Neuronal stem cell (in vitro differentiated cells): Measurements from ENCODE around the gene FLT3LG.

Source experiments
- DNase-seq: peaks from one replicate; pipeline ENCODE4 v3.0.0-alpha.2; 2013; ENCODE audit warnings: low spot score
- H2AFZ ChIP-seq: one replicate; pipeline ENCODE4 v1.6.1; 2013; ENCODE audit warnings: mild to moderate bottlenecking, low read length, inconsistent platforms
- H2AK5ac ChIP-seq: 2 replicates; pipeline ENCODE4 v1.6.1; 2013; ENCODE audit warnings: low read depth, mild to moderate bottlenecking, inconsistent platforms, low read length, moderate library complexity, mixed read lengths
- H2BK120ac ChIP-seq: 2 replicates; pipeline ENCODE4 v1.6.1; 2013; ENCODE audit warnings: low read depth, mild to moderate bottlenecking, inconsistent platforms, low read length, moderate library complexity, mixed read lengths
- H2BK12ac ChIP-seq: one replicate; pipeline ENCODE4 v1.6.1; 2013; ENCODE audit warnings: low read length, inconsistent platforms
- H2BK15ac ChIP-seq: 2 replicates; pipeline ENCODE4 v1.6.1; 2013; ENCODE audit warnings: mild to moderate bottlenecking, low read length, inconsistent platforms, mixed read lengths
- H2BK5ac ChIP-seq: one replicate; pipeline ENCODE4 v1.6.1; 2013; ENCODE audit warnings: inconsistent platforms, mild to moderate bottlenecking, low read length, moderate library complexity
- H3K14ac ChIP-seq: one replicate; pipeline ENCODE4 v1.6.1; 2013; ENCODE audit warnings: low read length, inconsistent platforms
- H3K18ac ChIP-seq: 2 replicates; pipeline ENCODE4 v1.6.1; 2013; ENCODE audit warnings: low read length, inconsistent platforms
- H3K23ac ChIP-seq: 2 replicates; pipeline ENCODE4 v1.6.1; 2013; ENCODE audit warnings: low read depth, mild to moderate bottlenecking, mixed read lengths, low read length, inconsistent platforms; ENCODE audit not compliant: poor library complexity
- H3K27ac ChIP-seq: replicated peaks from 3 replicates; pipeline ENCODE4 v1.5.1; 2013; ENCODE audit warnings: low read length, inconsistent platforms
- H3K27me3 ChIP-seq, 3 experiments: 2 replicates each; pipeline ENCODE4 v1.6.1; 2013; ENCODE audit warnings: low read length in 3 of 3, mild to moderate bottlenecking in 2 of 3, inconsistent platforms in 1 of 3, low read depth in 1 of 3, mixed read lengths in 1 of 3, moderate library complexity in 1 of 3; ENCODE audit not compliant: control insufficient read depth in 3 of 3, insufficient read depth in 3 of 3
- H3K36me3 ChIP-seq, 2 donors: replicated peaks in 1 of 2; 2 replicates each; pipeline ENCODE4 v1.6.1; 2013; ENCODE audit warnings: low read length in 2 of 2; ENCODE audit not compliant: control insufficient read depth in 2 of 2, insufficient read depth in 2 of 2
- H3K4ac ChIP-seq: 2 replicates; pipeline ENCODE4 v1.6.1; 2013; ENCODE audit warnings: inconsistent platforms, mild to moderate bottlenecking, low read length, moderate library complexity
- H3K4me1 ChIP-seq, 2 donors: 1 replicate in 1 of 2; 2 replicates in 1 of 2; pipeline ENCODE4 v1.6.1; 2013; ENCODE audit warnings: low read length in 2 of 2, low read depth in 1 of 2; ENCODE audit not compliant: control insufficient read depth in 2 of 2, insufficient read depth in 1 of 2
- H3K4me2 ChIP-seq: one replicate; pipeline ENCODE4 v1.6.1; 2013; ENCODE audit warnings: mild to moderate bottlenecking, low read length, inconsistent platforms; ENCODE audit not compliant: insufficient read depth, poor library complexity, severe bottlenecking
- H3K4me3 ChIP-seq, 2 donors: 2 replicates each; pipeline ENCODE4 v1.5.1; 2013; ENCODE audit warnings: low read length in 2 of 2, mild to moderate bottlenecking in 2 of 2, inconsistent platforms in 1 of 2, moderate library complexity in 1 of 2
- H3K79me1 ChIP-seq: one replicate; pipeline ENCODE4 v1.6.1; 2013; ENCODE audit warnings: low read depth, mild to moderate bottlenecking, inconsistent platforms, low read length, moderate library complexity
- H3K9ac ChIP-seq: one replicate; pipeline ENCODE4 v1.6.1; 2013; ENCODE audit warnings: mild to moderate bottlenecking, low read depth, low read length, inconsistent platforms; ENCODE audit not compliant: poor library complexity
- H3K9me3 ChIP-seq, 2 donors: replicated peaks in 1 of 2; 2 replicates each; pipeline versions ENCODE3 to v1.6.1; 2013; ENCODE audit warnings: low read length in 2 of 2, mild to moderate bottlenecking in 2 of 2, inconsistent platforms in 1 of 2, low read depth in 1 of 2, mixed read lengths in 1 of 2, moderate library complexity in 1 of 2; ENCODE audit not compliant: control insufficient read depth in 2 of 2, insufficient read depth in 1 of 2
- H4K8ac ChIP-seq: one replicate; pipeline ENCODE4 v1.6.1; 2013; ENCODE audit warnings: low read depth, mild to moderate bottlenecking, inconsistent platforms, low read length, moderate library complexity
- H4K91ac ChIP-seq: one replicate; pipeline ENCODE4 v1.6.1; 2013; ENCODE audit warnings: low read length, low read depth, mild to moderate bottlenecking, inconsistent platforms; ENCODE audit not compliant: poor library complexity
- WGBS, 2 donors: extraction: QIAGEN DNeasy Blood & Tissue Kit; methylation state at CpG; one replicate each; pipeline ENCODE4 v1.1.7; 2013; ENCODE audit warnings: missing lambda C conversion rate in 2 of 2, mixed read lengths in 1 of 2; ENCODE audit not compliant: insufficient read length in 2 of 2, insufficient replicate concordance in 1 of 2; ENCODE audit errors: extremely low coverage in 2 of 2; 5-methylcytosine and 5-hydroxymethylcytosine counted together

Gene FLT3LG

GRCh38 chr19:49506575-49507105 is 32.6 kb downstream of the FLT3LG start:
- no peak overlapping the region for H3K18ac ChIP-seq
- H3K23ac ChIP-seq = no peak overlapping the region
- H3K4ac ChIP-seq = no peak overlapping the region
- no peak overlapping the region for H2BK120ac ChIP-seq
- no CpG with 5 or more reads among the region's 8 CpGs for WGBS, 2 donors
- no peak overlapping the region for H2BK5ac ChIP-seq
- no peak overlapping the region for H3K4me2 ChIP-seq
- DNase-seq = peak; percentile 66
- H3K36me3 ChIP-seq = no peaks in the 10 kb centered on the region
- H2AK5ac ChIP-seq = no peak overlapping the region
- no peaks in the 10 kb centered on the region for H3K9me3 ChIP-seq
- H3K27me3 ChIP-seq = no peaks in the 10 kb centered on the region
- peaks cover 1% of the 10 kb centered on the region for H3K79me1 ChIP-seq
- H4K8ac ChIP-seq = peak overlapping the region; percentile 32
- no peak overlapping the region for H4K91ac ChIP-seq
- no peak overlapping the region for H3K4me3 ChIP-seq
- no peak overlapping the region for H3K9ac ChIP-seq
- no peak overlapping the region for H3K27ac ChIP-seq
- H2AFZ ChIP-seq = no peak overlapping the region
- H3K4me1 ChIP-seq = peaks cover 2 to 9% of the 10 kb centered on the region in 2 donors
- H2BK12ac ChIP-seq = no peak overlapping the region
- H2BK15ac ChIP-seq = peak overlapping the region; percentile 84
- H3K14ac ChIP-seq = no peak overlapping the region

GRCh38 chr19:49507803-49508494 is 33.9 kb downstream of the FLT3LG start:
- Histone ChIP-seq H3K23ac (no peak overlapping the region), H2BK15ac (no peak overlapping the region), H2BK5ac (no peak overlapping the region), H2BK12ac (no peak overlapping the region), H3K9ac (no peak overlapping the region), H3K9me3 (no peaks in the 10 kb centered on the region), H4K91ac (no peak overlapping the region), H2AK5ac (no peak overlapping the region), H3K4me1 (peaks cover 4 to 16% of the 10 kb centered on the region in 2 donors), H3K18ac (no peak overlapping the region), H3K4me2 (no peak overlapping the region), H3K36me3 (no peaks in the 10 kb centered on the region), H3K4ac (no peak overlapping the region), H3K4me3 (no peak overlapping the region), H2BK120ac (no peak overlapping the region), H4K8ac (no peak overlapping the region), H3K14ac (no peak overlapping the region), H2AFZ (peak overlapping the region; percentile 45), H3K27ac (no peak overlapping the region), H3K79me1 (peaks cover 1% of the 10 kb centered on the region), H3K27me3 (no peaks in the 10 kb centered on the region)
- no CpG with 5 or more reads among the region's 12 CpGs for WGBS, 2 donors
- DNase-seq = no peak

DNA sequence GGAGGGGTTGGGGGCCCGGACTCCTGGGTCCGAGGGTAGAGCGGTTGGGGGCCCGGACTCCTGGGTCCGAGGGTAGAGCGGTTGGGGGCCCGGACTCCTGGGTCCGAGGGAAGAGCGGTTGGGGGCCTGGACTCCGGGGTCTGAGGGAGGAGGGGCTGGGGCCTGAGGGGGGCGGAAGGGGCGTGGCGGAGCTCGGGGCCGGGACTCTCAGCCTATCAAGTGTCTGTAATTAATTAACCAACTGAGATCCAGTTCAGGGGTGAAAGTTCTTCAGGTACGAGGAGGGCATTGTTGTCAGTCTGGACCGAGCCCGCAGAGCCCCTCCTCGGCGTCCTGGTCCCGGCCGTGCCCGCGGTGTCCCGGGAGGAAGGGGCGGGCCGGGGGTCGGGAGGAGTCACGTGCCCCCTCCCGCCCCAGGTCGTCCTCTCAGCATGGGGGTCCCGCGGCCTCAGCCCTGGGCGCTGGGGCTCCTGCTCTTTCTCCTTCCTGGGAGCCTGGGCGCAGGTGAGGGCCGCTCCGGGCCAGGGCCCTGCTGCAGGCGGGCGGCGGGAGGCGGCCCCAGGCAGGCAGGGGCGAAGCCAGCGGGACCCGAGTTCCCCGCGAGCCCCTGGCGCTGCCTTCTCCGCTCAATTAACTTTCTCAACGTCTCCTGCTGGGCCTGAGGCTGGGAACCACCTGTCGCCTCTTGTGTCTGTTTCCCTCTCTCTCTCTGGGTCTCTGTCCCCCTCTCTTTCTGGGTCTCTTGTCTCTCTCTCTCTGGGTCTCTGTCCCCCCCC is 39.1 kb downstream of the FLT3LG start:
- peak overlapping the region; percentile 97 for H2BK5ac ChIP-seq
- H3K4me2 ChIP-seq = peak overlapping the region; percentile 91
- no peaks in the 10 kb centered on the region for H3K27me3 ChIP-seq
- peak overlapping the region; percentile 94 for H3K9ac ChIP-seq
- H2AK5ac ChIP-seq = no peak overlapping the region
- no peak overlapping the region for H3K4ac ChIP-seq
- no peak overlapping the region for H4K8ac ChIP-seq
- H2BK15ac ChIP-seq = peak overlapping the region; percentile 89
- peak overlapping the region; percentile 97 for H3K18ac ChIP-seq
- no peak overlapping the region for H2BK120ac ChIP-seq
- H4K91ac ChIP-seq = no peak overlapping the region
- H3K36me3 ChIP-seq = peaks cover 5 to 9% of the 10 kb centered on the region in 2 donors
- H3K79me1 ChIP-seq = peaks cover 5% of the 10 kb centered on the region
- H3K14ac ChIP-seq = peak overlapping the region; percentile 8
- no peaks in the 10 kb centered on the region for H3K9me3 ChIP-seq
- peaks cover 9 to 10% of the 10 kb centered on the region in 2 donors for H3K4me1 ChIP-seq
- H3K4me3 ChIP-seq = peak overlapping the region; percentile 83 to 86
- peak; percentile 53 for DNase-seq
- H3K23ac ChIP-seq = peak overlapping the region; percentile 91
- no peak overlapping the region for H2BK12ac ChIP-seq
- peak overlapping the region; percentile 82 for H3K27ac ChIP-seq
- peak overlapping the region; percentile 99 for H2AFZ ChIP-seq
- no CpG with 5 or more reads among the region's 50 CpGs for WGBS, 2 donors

DNA sequence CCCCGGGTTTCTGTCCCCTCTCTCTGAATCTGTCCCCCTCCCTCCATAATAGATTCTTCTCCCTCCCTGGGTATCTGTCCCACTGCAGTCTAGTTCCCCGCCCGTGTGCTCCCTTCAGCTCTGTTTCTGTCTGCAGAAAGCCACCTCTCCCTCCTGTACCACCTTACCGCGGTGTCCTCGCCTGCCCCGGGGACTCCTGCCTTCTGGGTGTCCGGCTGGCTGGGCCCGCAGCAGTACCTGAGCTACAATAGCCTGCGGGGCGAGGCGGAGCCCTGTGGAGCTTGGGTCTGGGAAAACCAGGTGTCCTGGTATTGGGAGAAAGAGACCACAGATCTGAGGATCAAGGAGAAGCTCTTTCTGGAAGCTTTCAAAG is 39.7 kb downstream of the FLT3LG start:
- Histone ChIP-seq H3K18ac (peak overlapping the region; percentile 50), H2AK5ac (peak overlapping the region; percentile 96), H3K23ac (no peak overlapping the region), H3K4me1 (peaks cover 9 to 10% of the 10 kb centered on the region in 2 donors), H3K79me1 (peaks cover 5% of the 10 kb centered on the region), H3K4me3 (peak overlapping the region; percentile 71 to 83), H3K36me3 (peaks cover 5 to 9% of the 10 kb centered on the region in 2 donors), H3K27ac (peak overlapping the region; percentile 19), H2BK120ac (no peak overlapping the region), H3K14ac (no peak overlapping the region), H4K91ac (no peak overlapping the region), H4K8ac (no peak overlapping the region), H3K27me3 (no peaks in the 10 kb centered on the region), H3K9ac (peak overlapping the region; percentile 75), H3K9me3 (no peaks in the 10 kb centered on the region), H2BK15ac (peak overlapping the region; percentile 71), H3K4ac (no peak overlapping the region), H3K4me2 (peak overlapping the region; percentile 91), H2BK12ac (no peak overlapping the region), H2AFZ (peak overlapping the region; percentile 99), H2BK5ac (no peak overlapping the region)
- DNase-seq = no peak
- no CpG with 5 or more reads among the region's 12 CpGs for WGBS, 2 donors
